ENCODE measurements around the gene LBX1.
"Not testable (repeated sequence)": the region's sequence is repeated elsewhere in the genome, so short reads cannot be mapped to it uniquely, and the experiment has no call there.

The LBX1 gene

GRCh38 chr10:101202667-101203066, 26.6 kb downstream of the LBX1 start:
- not testable (repeated sequence) for DNase-seq

- DNase-seq = not testable (repeated sequence)
These were observed 30.8 kb downstream of the LBX1 start for GRCh38 chr10:101198326-101198977.

GRCh38 chr10:101195921-101196320, 33.3 kb downstream of the LBX1 start:
- no peak for DNase-seq

DNA sequence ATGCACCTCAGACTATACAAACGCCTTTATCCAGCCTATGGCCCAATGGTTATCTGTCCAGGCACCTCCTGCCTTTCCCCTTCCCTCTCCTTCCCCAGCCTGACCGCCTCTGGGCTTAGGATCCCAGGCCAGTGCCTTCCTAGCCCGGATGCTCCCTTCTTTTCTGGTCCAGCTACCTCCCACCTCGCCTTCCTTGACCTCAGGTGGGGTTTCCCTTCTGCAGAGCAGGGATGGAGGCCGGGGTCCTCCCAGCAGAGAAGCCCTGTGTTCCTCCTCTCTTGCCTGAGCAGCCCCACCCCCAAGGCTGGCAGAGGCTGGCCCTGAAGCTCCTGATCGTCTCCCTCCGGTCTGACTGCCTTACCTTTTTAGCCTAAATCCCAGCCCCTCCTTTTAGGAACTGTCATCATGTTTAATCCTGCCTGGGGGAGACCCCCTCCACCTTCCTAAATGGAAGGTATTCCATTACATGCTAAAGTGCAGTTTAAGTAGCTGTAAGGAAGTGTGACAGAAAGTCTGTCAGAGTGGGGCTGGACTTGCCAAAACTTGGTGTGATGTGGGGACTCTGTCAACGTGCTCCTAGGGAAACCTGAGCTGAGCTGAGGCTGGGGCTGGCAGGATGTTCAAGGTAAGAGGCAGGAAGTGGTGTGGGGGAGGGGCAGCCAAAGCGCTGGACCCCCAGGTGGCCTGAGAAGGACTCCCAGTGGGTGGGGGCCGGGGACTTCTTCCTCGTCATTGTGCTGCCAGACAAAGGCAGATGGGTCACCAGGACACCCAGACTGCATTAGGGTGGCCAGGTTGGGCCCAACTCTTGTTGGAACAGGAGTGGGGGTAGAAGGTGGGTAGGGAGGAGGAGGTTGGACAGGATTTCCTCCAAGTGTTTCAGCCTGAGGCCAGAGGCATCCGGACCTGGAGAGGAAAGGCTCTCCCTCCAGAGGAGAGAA, 39.5 kb downstream of the LBX1 start:
- DNase-seq = no peak

GRCh38 chr10:101188942-101189341, 40.3 kb downstream of the LBX1 start:
- DNase-seq = no peak

- no peak for DNase-seq
These were observed 45.6 kb downstream of the LBX1 start for GRCh38 chr10:101183458-101184183.

DNA sequence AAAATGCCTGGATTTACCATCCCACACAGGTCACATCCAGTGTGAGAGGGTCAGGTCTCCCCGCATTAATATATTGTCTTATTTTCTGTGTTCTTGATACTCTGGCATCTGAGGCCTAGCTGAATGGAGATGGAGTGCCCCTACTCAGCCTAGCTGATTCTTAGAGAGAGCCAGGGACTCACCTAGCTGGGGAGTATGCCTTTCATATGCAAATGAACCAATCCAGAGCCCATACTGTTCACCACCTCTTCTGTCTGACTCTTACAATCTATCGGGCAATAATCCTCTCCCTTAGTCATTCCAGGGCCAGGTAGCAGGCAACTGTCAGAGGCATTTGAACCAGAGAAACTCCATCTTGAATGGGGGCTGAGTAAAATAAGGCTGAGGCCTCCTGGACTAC, 46.3 kb downstream of the LBX1 start:
- no peak for DNase-seq

Data from activated effector memory CD4-positive, alpha-beta T cell treated with Interleukin-2 at 50 U/mL for 16 hours (primary cell).